Measurements from ENCODE around the gene OPRL1. TPM values are rescaled to one million over a fixed set of nuclear protein-coding genes. Genes with fewer than 3 reads are reported as not detected.
A peak's percentile ranks its signal among the peaks of the same experiment; 100 is the strongest.

Gene OPRL1
- polyA plus RNA-seq, 1 experiment, result 0.86 TPM

- ChIA-PET POLR2A (interaction anchor here (0.9 to 1.0 kb wide), 2 partner anchors 12 to 790 kb away, joined by 4 to 5 read pairs; no protein-coding TSS in a partner anchor), CTCF (interaction anchor here (0.7 to 1.3 kb wide), 2 partner anchors 23 to 82 kb away, joined by 3 to 6 read pairs; partner anchors contain the start of gene PRPF6)
- H3K9me3 ChIP-seq (ENCODE audit: control insufficient read depth, insufficient read depth, low read length), result no peaks in the 10 kb centered on the region; the same call in 1 of the 2 replicates
- DNase-seq (ENCODE audit: low read depth, low spot score), result no peak
- TF ChIP-seq CTCF (IDR thresholded peaks at IDR 0.05; ENCODE audit: low read depth, low read length), result no peak
- peaks cover under 1% of the 10 kb centered on the region for H3K27me3 ChIP-seq (ENCODE audit: control insufficient read depth, insufficient read depth, low read length)
- H3K4me3 ChIP-seq (ENCODE audit: low read depth, low read length), result peak overlapping the region; percentile 65
- H3K27ac ChIP-seq (ENCODE audit: low read depth, low read length), result peak overlapping the region; percentile 80
Observed at GRCh38 chr20:64062276-64062595, 17.6 kb upstream of the OPRL1 start.

GRCh38 chr20:64062596-64063388 lies 17.1 kb upstream of the OPRL1 start, which contains the start of gene TCEA2:
TSS of gene TCEA2 (plus strand) at chr20:64063198. CDS start at chr20:64063313, 115 bp downstream.
- peak within 1 kb of the TSS; percentile 88 for H3K4me3 ChIP-seq (ENCODE audit: low read depth, low read length)
- H3K27ac ChIP-seq (ENCODE audit: low read depth, low read length), result peak within 1 kb of the TSS; percentile 80
- TF ChIP-seq CTCF (IDR thresholded peaks at IDR 0.05; ENCODE audit: low read depth, low read length), result no peak
- H3K9me3 ChIP-seq (ENCODE audit: control insufficient read depth, insufficient read depth, low read length), result no peaks in the 10 kb centered on the region; the same call in 1 of the 2 replicates
- ChIA-PET CTCF (interaction anchor here (0.7 to 1.3 kb wide), 2 partner anchors 24 to 82 kb away, joined by 3 to 6 read pairs; partner anchors contain the start of gene PRPF6), POLR2A (interaction anchor here (0.6 to 1.0 kb wide), 5 partner anchors 12 to 791 kb away, joined by 3 to 6 read pairs (median 4); partner anchors contain the start of gene TPD52L2)
- H3K27me3 ChIP-seq (ENCODE audit: control insufficient read depth, insufficient read depth, low read length), result no peaks in the 10 kb centered on the region
- peak; percentile 78 for DNase-seq (ENCODE audit: low read depth, low spot score)

- CTCF ChIA-PET, result interaction anchor here (1.1 to 1.3 kb wide), 2 partner anchors 24 to 57 kb away, joined by 4 to 6 read pairs; no protein-coding TSS in a partner anchor
- TF ChIP-seq CTCF (IDR thresholded peaks at IDR 0.05; ENCODE audit: low read depth, low read length), result no peak
- Histone ChIP-seq H3K27ac (ENCODE audit: low read depth, low read length) (peak overlapping the region; percentile 21), H3K9me3 (ENCODE audit: control insufficient read depth, insufficient read depth, low read length) (no peaks in the 10 kb centered on the region; the same call in 1 of the 2 replicates), H3K4me3 (ENCODE audit: low read depth, low read length) (peak overlapping the region; percentile 88), H3K27me3 (ENCODE audit: control insufficient read depth, insufficient read depth, low read length) (no peaks in the 10 kb centered on the region)
- DNase-seq (ENCODE audit: low read depth, low spot score), result no peak
- POLR2A ChIA-PET, result interaction anchor here (0.6 to 0.9 kb wide), 4 partner anchors 13 to 229 kb away, joined by 3 to 6 read pairs (median 4); partner anchors contain the start of gene TPD52L2
Observed at GRCh38 chr20:64063389-64064144, 16.3 kb upstream of the OPRL1 start.

- Histone ChIP-seq H3K4me3 (ENCODE audit: low read depth, low read length) (peak overlapping the region; percentile 88), H3K9me3 (ENCODE audit: control insufficient read depth, insufficient read depth, low read length) (no peaks in the 10 kb centered on the region; the same call in 1 of the 2 replicates), H3K27me3 (ENCODE audit: control insufficient read depth, insufficient read depth, low read length) (no peaks in the 10 kb centered on the region), H3K27ac (ENCODE audit: low read depth, low read length) (peak overlapping the region; percentile 21)
- TF ChIP-seq CTCF (IDR thresholded peaks at IDR 0.05; ENCODE audit: low read depth, low read length), result no peak
- ChIA-PET POLR2A (no interaction called here), CTCF (interaction anchor here (1.1 kb wide), 1 partner anchor 56 kb away, joined by 4 read pairs; no protein-coding TSS in a partner anchor)
- DNase-seq (ENCODE audit: low read depth, low spot score), result no peak
Observed at GRCh38 chr20:64064145-64064698, 15.7 kb upstream of the OPRL1 start.
